SU-DHL-6 (cell line): ENCODE measurements around the gene ENTREP3.
"Not testable (repeated sequence)": the region's sequence is repeated elsewhere in the genome, so short reads cannot be mapped to it uniquely, and the experiment has no call there.

Experiments used
- H2AFZ ChIP-seq: fragments of 200-600 bp; sonication (generic); 2 replicates; pipeline ENCODE4 v1.6.1; 2014; ENCODE audit warnings: low read depth, mild to moderate bottlenecking, moderate library complexity, mixed read lengths, antibody characterized with exemption, low read length; ENCODE audit not compliant: severe bottlenecking
- H3F3A ChIP-seq: fragments of 200-600 bp; shearing (Covaris generic); 2 replicates; pipeline ENCODE4 v1.6.0; 2016; ENCODE audit warnings: antibody characterized with exemption, mild to moderate bottlenecking; ENCODE audit not compliant: insufficient read depth
- H3K27ac ChIP-seq: fragments of 200-600 bp; sonication (generic); 2 replicates; pipeline ENCODE4 v1.5.1; 2016; ENCODE audit warnings: low read depth, mild to moderate bottlenecking, low read length, moderate library complexity, mixed read lengths
- H3K27me3 ChIP-seq: fragments of 200-600 bp; sonication (generic), shearing (Covaris generic); 2 replicates; pipeline ENCODE4 v1.6.0; 2014; ENCODE audit warnings: mild to moderate bottlenecking, low read length
- H3K36me3 ChIP-seq: fragments of 200-600 bp; sonication (generic); 2 replicates; pipeline ENCODE4 v1.6.1; 2014; ENCODE audit warnings: mild to moderate bottlenecking, low read length, mixed read lengths
- H3K4me2 ChIP-seq: fragments of 300-600, 200-600 bp; shearing (Covaris generic), sonication (generic); 2 replicates; pipeline ENCODE4 v1.6.0; 2014; ENCODE audit warnings: low read length, low read depth, mild to moderate bottlenecking; ENCODE audit not compliant: poor library complexity, severe bottlenecking
- H3K4me3 ChIP-seq: fragments of 200-600 bp; sonication (generic); 2 replicates; pipeline ENCODE4 v1.5.1; 2014; ENCODE audit warnings: antibody characterized with exemption, low read length, mild to moderate bottlenecking, mixed read lengths; ENCODE audit not compliant: insufficient read depth, poor library complexity, severe bottlenecking
- H3K79me2 ChIP-seq: fragments of 200-600 bp; sonication (generic); 2 replicates; pipeline ENCODE4 v1.6.1; 2014; ENCODE audit warnings: mild to moderate bottlenecking, low read length, moderate library complexity; ENCODE audit not compliant: insufficient read depth
- H3K9ac ChIP-seq: fragments of 200-600 bp; sonication (generic); 2 replicates; pipeline ENCODE4 v1.7.0; 2014; ENCODE audit warnings: mild to moderate bottlenecking, low read length
- H3K9me2 ChIP-seq: fragments of 200-600 bp; sonication (generic); replicated peaks from 2 replicates; pipeline ENCODE4 v1.6.1; 2014; ENCODE audit warnings: low read length; ENCODE audit not compliant: insufficient read depth
- H3K9me3 ChIP-seq: fragments of 200-600 bp; sonication (generic); 2 replicates; pipeline ENCODE4 v1.6.1; 2014; ENCODE audit warnings: low read length, mixed read lengths; ENCODE audit not compliant: insufficient read depth
- H4K20me1 ChIP-seq: fragments of 200-600 bp; sonication (generic); 2 replicates; pipeline ENCODE4 v1.6.1; 2014; ENCODE audit warnings: low read depth, mild to moderate bottlenecking, antibody characterized with exemption, low read length, moderate library complexity, mixed read lengths
- EZH2phosphoT487 ChIP-seq: fragments of 200-600 bp; sonication (generic), shearing (Covaris generic); conservative IDR thresholded peaks from 2 replicates; pipeline ENCODE4 v1.6.1; 2018; ENCODE audit warnings: mild to moderate bottlenecking, antibody characterized with exemption, low read length, moderate library complexity, mixed read lengths
- TF ChIP-seq, protein P1 (sequence below): fragments of 200-600 bp; sonication (generic); IDR thresholded peaks from one replicate; pipeline ENCODE4 v1.5.1; 2017; ENCODE audit warnings: antibody characterized with exemption, mild to moderate bottlenecking, low read length, moderate library complexity; ENCODE audit not compliant: insufficient read depth, poor library complexity, severe bottlenecking

ENTREP3 gene

DNA sequence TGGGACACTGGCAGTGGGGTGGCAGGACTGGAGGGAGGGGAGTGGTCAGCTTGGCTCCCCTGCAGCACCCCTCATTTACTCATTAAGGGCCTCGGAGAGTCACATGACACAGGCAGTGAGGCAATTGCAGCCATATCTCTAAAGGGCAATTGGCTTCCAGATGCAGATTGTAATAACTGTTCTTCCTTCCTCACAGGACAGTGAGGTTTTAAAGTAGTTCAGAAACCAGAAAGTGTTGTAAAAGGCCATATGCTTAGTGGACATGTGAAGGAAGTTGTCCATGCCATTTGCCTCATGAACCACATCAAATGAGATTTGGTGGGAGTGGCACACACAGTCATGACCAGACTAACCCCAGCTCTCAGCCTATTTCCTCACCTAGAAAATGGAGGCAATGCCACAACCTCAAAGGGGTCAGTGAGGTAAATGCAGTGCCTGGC, 35.7 kb downstream of the ENTREP3 start:
- Histone ChIP-seq H3K27ac (no peak overlapping the region), H3K4me2 (no peak overlapping the region)
- TF ChIP-seq, protein P1, sequence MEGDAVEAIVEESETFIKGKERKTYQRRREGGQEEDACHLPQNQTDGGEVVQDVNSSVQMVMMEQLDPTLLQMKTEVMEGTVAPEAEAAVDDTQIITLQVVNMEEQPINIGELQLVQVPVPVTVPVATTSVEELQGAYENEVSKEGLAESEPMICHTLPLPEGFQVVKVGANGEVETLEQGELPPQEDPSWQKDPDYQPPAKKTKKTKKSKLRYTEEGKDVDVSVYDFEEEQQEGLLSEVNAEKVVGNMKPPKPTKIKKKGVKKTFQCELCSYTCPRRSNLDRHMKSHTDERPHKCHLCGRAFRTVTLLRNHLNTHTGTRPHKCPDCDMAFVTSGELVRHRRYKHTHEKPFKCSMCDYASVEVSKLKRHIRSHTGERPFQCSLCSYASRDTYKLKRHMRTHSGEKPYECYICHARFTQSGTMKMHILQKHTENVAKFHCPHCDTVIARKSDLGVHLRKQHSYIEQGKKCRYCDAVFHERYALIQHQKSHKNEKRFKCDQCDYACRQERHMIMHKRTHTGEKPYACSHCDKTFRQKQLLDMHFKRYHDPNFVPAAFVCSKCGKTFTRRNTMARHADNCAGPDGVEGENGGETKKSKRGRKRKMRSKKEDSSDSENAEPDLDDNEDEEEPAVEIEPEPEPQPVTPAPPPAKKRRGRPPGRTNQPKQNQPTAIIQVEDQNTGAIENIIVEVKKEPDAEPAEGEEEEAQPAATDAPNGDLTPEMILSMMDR: no peak
- TF ChIP-seq EZH2phosphoT487: no peak

DNA sequence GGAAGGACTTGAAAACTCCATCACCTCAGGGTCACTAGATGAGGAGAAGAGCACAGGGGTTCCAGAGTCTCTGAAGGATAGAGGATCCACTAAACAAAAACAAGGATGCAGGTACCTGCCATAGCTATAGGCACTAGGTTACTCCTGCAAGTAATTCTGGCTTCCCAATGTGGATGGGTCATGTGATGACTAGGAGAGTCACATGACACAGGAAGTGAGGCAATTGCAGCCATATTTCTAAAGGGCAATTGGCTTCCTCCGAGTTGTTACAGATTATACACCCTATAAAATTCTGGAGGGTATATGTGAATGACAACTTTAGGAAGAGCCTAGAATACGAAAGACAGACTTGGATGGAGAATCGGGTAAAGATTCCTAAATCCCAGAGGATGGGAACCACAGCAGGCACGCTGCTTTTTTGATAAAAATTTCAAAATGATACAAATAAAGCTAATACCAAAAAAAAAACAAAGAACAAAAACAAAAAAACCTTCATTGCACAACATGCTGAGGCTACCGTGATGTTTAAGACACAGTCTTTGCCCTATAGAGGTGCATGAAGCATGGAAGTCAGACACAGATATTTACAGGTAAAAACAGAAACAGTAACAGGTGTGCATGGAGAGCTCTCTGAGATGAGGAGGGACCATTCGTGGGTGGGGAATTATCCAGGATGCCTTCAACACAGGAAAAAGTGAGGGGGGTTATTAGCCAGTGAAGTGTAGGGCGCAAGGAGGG, 36.3 kb downstream of the ENTREP3 start:
- Histone ChIP-seq H3K36me3 (no peaks in the 10 kb centered on the region), H2AFZ (peak overlapping the region; percentile 12), H3K9ac (no peak overlapping the region), H3K9me3 (no peaks in the 10 kb centered on the region), H3K4me3 (no peak overlapping the region), H3K27ac (no peak overlapping the region), H3K79me2 (no peaks in the 10 kb centered on the region), H3K9me2 (no peaks in the 10 kb centered on the region), H3K27me3 (no peaks in the 10 kb centered on the region), H3F3A (peaks cover 10% of the 10 kb centered on the region), H4K20me1 (no peaks in the 10 kb centered on the region), H3K4me2 (no peak overlapping the region)
- TF ChIP-seq EZH2phosphoT487: no peak
- TF ChIP-seq, protein P1: no peak

More for the DNA sequence above, 35.7 kb downstream of the ENTREP3 start:
- Histone ChIP-seq H3K9ac (no peak overlapping the region), H3K9me2 (no peaks in the 10 kb centered on the region), H3F3A (peaks cover 16% of the 10 kb centered on the region), H4K20me1 (no peaks in the 10 kb centered on the region), H3K79me2 (no peaks in the 10 kb centered on the region), H3K9me3 (no peaks in the 10 kb centered on the region), H3K4me3 (no peak overlapping the region), H3K36me3 (no peaks in the 10 kb centered on the region), H3K27me3 (no peaks in the 10 kb centered on the region), H2AFZ (peak overlapping the region; percentile 12)

DNA sequence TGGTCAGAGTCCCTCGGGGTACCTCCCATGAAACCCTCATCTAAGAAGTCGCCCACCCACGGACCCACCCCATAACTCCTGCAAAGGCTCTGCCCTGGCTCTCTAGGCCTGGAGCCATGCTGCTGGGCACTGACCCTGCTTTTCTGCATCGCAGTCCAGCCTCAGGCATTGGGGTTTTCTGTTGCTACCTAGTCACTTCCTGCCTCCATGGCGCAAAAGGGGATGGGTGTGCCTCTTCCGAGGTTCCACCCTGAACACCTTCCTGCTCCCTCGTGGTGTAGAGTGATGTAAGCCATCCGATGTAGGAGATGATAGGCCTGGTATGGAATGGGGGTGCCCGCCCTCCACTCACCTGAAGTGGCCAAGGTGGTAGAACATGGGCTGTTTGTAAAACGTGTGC, 40.6 kb downstream of the ENTREP3 start:
- not testable (repeated sequence) for H4K20me1 ChIP-seq, H3K27ac ChIP-seq, H3K27me3 ChIP-seq, H3K9me2 ChIP-seq, H3K4me3 ChIP-seq, H3K36me3 ChIP-seq, H3K4me2 ChIP-seq, H3K9me3 ChIP-seq, H3F3A ChIP-seq, H3K79me2 ChIP-seq, H2AFZ ChIP-seq, H3K9ac ChIP-seq

DNA sequence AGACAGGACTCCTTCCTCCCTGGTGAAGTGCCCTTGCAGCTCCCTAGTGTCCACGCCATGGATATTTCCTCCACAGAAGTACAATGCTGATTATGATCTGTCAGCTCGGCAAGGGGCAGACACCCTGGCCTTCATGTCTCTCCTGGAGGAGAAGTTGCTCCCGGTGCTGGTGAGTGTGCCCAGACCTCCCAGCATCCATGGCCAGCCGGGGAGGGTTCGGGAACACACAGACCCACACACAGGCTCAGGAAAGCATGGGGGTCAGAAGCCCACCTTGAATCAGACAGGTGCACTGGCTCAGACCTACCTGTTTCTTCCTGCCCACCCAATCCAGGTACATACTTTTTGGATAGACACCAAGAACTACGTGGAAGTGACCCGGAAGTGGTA, 43.2 kb downstream of the ENTREP3 start:
- not testable (repeated sequence) for H3K27me3 ChIP-seq, H4K20me1 ChIP-seq, H3K36me3 ChIP-seq, H3K9ac ChIP-seq, H3K79me2 ChIP-seq, H3K27ac ChIP-seq, H3K9me2 ChIP-seq, H3K4me3 ChIP-seq, H3K9me3 ChIP-seq, H2AFZ ChIP-seq, H3K4me2 ChIP-seq
- peaks cover 12% of the 10 kb centered on the region for H3F3A ChIP-seq

DNA sequence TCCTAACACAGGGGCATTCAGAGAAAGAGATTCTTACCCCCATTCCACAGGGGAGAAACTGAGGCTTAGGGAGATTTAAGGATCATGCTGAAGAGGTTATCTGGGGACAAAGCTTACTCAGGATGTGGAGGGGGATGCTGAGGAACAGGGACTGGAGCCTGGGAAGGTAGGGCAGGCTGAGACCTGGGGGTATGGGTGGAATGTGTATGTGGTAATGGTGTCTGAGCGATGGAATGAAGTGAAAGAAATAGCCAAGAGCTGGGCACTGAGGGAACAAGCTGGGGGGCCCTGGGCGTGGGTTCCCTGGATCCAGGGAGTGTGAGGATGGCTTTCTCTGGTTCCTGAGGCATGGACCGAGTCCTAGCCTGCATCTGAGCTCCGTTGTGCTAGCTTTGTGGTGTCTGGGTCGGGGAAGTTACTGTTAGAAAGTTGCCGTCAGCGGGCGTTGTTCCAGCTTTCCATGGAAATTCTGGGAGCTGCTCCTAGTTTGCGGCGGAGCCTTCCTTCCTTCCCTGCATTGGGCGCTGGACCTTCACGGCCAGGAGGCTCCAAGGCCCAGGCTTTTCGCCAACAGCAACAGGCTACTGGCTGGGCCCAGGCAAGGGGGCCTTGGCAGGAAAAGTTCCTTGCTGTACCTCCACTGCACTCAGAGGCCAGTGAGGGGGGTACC, 43.8 kb downstream of the ENTREP3 start:
- not testable (repeated sequence) for H3K79me2 ChIP-seq, H3K27me3 ChIP-seq, H3K4me2 ChIP-seq, H3K9me2 ChIP-seq, H2AFZ ChIP-seq, H4K20me1 ChIP-seq, H3K9ac ChIP-seq, H3K4me3 ChIP-seq, H3K27ac ChIP-seq, H3K36me3 ChIP-seq, H3K9me3 ChIP-seq
- H3F3A ChIP-seq: peaks cover 14% of the 10 kb centered on the region
